ENCODE data around the gene KCNK16. TPM values are rescaled to one million over a fixed set of nuclear protein-coding genes. Genes with fewer than 3 reads are reported as not detected.

Gene KCNK16
- total RNA-seq, 4 donors from 2014 or later = not detected

DNA sequence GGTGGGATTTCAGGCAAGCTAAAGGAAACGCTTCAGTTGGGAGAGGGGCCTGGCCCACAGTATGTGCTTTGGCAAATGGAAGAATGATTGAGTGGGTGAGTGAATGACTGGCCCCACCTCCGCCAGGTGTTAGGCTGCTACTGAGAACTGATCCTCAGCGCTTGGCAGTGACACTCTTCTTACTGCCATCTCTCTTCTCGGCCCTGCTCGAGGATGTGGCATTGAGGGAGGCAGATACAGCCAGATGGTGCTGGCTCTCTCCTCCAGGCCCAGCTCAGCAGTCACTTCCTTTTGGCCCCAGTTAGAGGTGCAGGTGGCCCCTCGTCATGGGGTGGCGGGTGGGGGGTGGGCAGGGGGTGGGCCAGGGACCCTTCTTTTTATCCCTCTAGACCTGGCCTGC, 54.3 kb downstream of the KCNK16 start:
- TF ChIP-seq POLR2A (IDR thresholded peaks at IDR 0.05) (no peak), CTCF (IDR thresholded peaks at IDR 0.05) (no peak)
- Histone ChIP-seq H3K27ac (no peak overlapping the region), H3K4me3 (no peak overlapping the region), H3K36me3 (no peaks in the 10 kb centered on the region), H3K27me3 (no peaks in the 10 kb centered on the region), H3K9me3 (no peaks in the 10 kb centered on the region), H3K4me1 (peaks cover 0 to 7% (median 0%) of the 10 kb centered on the region in 3 donors)
- DNase-seq = no peak
- 86% methylated on average over 6 of the region's 7 CpGs; no CpG with 5 or more reads in 1 of the 2 donors for WGBS, 2 donors
- intact Hi-C loops (cut with DNase I) = no loop called here

- no peak for TF ChIP-seq CTCF (IDR thresholded peaks at IDR 0.05)
- TF ChIP-seq POLR2A (IDR thresholded peaks at IDR 0.05) = no peak
- H3K4me3 ChIP-seq = no peak overlapping the region
- DNase-seq = no peak
- H3K36me3 ChIP-seq = no peaks in the 10 kb centered on the region
- peaks cover 0 to 9% (median 0%) of the 10 kb centered on the region in 3 donors for H3K4me1 ChIP-seq
- H3K9me3 ChIP-seq = no peaks in the 10 kb centered on the region
- H3K27ac ChIP-seq = no peak overlapping the region
- H3K27me3 ChIP-seq = peaks cover 0 to under 1% (median 0%) of the 10 kb centered on the region in 4 donors
- intact Hi-C loops (cut with DNase I) = no loop called here
- 69 to 78% methylated on average over 5 of the region's 5 CpGs for WGBS, 2 donors
Observed at GRCh38 chr6:39266782-39267355, 55.6 kb downstream of the KCNK16 start.

GRCh38 chr6:39266375-39266774, 56.1 kb downstream of the KCNK16 start:
- intact Hi-C loops (cut with DNase I) = no loop called here
- DNase-seq = no peak
- H3K27ac ChIP-seq = no peak overlapping the region
- H3K4me3 ChIP-seq = no peak overlapping the region
- H3K36me3 ChIP-seq = no peaks in the 10 kb centered on the region
- H3K9me3 ChIP-seq = no peaks in the 10 kb centered on the region
- H3K27me3 ChIP-seq = peaks cover 0 to 6% (median 0%) of the 10 kb centered on the region in 4 donors
- H3K4me1 ChIP-seq = peaks cover 0 to 9% (median 0%) of the 10 kb centered on the region in 3 donors
- WGBS, 2 donors = 84 to 85% methylated on average over 2 of the region's 2 CpGs
- TF ChIP-seq CTCF (IDR thresholded peaks at IDR 0.05) (no peak), POLR2A (IDR thresholded peaks at IDR 0.05) (no peak)

Other genes starting within 250 kb of the KCNK16 start
- 10 to 100 TPM; 11.0 to 12.6 (median 11.6) TPM for gene SAYSD1, start 207.5 kb downstream of the KCNK16 start, total RNA-seq
- gene KCNK5, start 93.2 kb downstream of the KCNK16 start, total RNA-seq = 10 to 100 TPM in 2 of 4 donors, 1 to 10 TPM in 2; 6.1 to 11.0 (median 8.7) TPM
- 1 to 10 TPM in 2 of 4 donors, under 1 TPM in 1, not detected in 1; 0.31 to 1.2 (median 1.1) TPM for gene KCNK17, start 8.3 kb downstream of the KCNK16 start, total RNA-seq